Measurements from ENCODE around the gene NSG1. TPM values are rescaled to one million over a fixed set of nuclear protein-coding genes. Genes with fewer than 3 reads are reported as not detected.

Gene NSG1
- total RNA-seq, 1 donor from 2014 or later: 71.9 TPM

DNA sequence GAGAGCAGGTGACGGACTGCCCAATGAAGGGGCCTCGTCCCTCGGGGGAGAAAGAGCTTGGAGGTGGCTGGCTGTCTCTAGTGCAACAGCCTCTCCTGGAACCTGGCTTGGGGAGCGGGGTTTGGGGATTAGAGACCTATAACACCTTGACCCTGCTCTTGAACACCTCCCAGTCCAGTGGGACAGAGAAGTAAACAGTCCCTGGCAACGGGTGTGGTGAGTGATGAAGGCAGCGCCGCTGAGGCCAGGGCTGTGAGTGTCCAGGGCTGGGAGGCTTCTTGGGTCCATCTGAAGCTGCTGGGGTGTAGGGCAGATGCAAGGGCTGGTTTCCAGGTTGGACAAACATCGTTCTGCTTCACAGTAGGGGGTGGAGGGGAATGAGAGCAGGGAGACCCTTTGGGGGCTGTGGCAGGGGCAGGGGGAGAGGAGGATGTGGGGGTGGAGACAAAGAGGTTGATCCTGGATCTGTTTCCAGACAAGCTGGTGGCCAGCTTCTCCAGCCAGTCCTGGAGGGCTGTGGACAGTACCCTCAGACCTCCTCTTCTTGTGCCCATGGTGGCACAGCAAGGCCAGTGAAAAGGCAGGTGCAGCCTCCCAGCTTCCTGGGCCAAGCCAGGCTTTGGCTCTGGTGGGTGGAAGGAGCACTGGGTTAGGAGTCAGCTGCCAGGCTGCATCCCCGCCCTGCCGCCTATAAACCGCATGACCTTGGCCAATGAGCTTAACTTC is 3.8 kb downstream of the NSG1 start:
- Mint-ChIP-seq H3K27me3 (peaks cover 20% of the 10 kb centered on the region), H3K27ac (no peak overlapping the region)

DNA sequence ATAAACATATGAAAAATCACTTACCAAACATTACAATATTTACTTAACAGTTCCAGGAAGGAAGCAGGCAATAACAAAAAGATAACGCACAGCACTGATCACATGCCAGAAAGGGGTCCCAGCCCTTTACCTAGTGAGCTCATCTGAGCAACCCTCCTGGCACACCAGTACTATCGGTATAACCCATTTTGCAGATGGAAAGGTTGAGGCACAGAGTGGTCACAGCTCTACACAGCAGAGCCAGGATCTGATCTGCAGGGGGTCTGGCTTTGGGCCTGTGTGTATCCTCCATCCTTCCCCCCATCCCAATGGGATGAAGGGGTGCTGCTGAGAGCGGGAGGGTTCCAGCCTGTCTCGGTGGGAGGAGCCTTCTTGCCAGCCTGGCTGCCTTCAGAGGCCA is 5.0 kb downstream of the NSG1 start:
- no peak overlapping the region for H3K4me3 Mint-ChIP-seq
- no peak overlapping the region for H3K27ac Mint-ChIP-seq
- peaks cover 15% of the 10 kb centered on the region for H3K27me3 Mint-ChIP-seq
- TF ChIP-seq, protein P1, sequence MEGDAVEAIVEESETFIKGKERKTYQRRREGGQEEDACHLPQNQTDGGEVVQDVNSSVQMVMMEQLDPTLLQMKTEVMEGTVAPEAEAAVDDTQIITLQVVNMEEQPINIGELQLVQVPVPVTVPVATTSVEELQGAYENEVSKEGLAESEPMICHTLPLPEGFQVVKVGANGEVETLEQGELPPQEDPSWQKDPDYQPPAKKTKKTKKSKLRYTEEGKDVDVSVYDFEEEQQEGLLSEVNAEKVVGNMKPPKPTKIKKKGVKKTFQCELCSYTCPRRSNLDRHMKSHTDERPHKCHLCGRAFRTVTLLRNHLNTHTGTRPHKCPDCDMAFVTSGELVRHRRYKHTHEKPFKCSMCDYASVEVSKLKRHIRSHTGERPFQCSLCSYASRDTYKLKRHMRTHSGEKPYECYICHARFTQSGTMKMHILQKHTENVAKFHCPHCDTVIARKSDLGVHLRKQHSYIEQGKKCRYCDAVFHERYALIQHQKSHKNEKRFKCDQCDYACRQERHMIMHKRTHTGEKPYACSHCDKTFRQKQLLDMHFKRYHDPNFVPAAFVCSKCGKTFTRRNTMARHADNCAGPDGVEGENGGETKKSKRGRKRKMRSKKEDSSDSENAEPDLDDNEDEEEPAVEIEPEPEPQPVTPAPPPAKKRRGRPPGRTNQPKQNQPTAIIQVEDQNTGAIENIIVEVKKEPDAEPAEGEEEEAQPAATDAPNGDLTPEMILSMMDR (conservative IDR thresholded peaks at IDR 0.05): no peak
- DNase-seq (ENCODE audit: extremely low spot score, unreplicated experiment): no peak
- peaks cover 16% of the 10 kb centered on the region for H3K4me1 Mint-ChIP-seq (ENCODE audit: unreplicated experiment)
- no peaks in the 10 kb centered on the region for H3K9me3 Mint-ChIP-seq
- peaks cover 21% of the 10 kb centered on the region for H3K36me3 Mint-ChIP-seq

More for the DNA sequence above, 3.8 kb downstream of the NSG1 start:
- H3K4me3 Mint-ChIP-seq: no peak overlapping the region
- no peak for DNase-seq (ENCODE audit: extremely low spot score, unreplicated experiment)
- peaks cover 18% of the 10 kb centered on the region for H3K36me3 Mint-ChIP-seq
- TF ChIP-seq, protein P1 (conservative IDR thresholded peaks at IDR 0.05): no peak
- H3K9me3 Mint-ChIP-seq: no peaks in the 10 kb centered on the region
- H3K4me1 Mint-ChIP-seq (ENCODE audit: unreplicated experiment): peaks cover 9% of the 10 kb centered on the region

DNA sequence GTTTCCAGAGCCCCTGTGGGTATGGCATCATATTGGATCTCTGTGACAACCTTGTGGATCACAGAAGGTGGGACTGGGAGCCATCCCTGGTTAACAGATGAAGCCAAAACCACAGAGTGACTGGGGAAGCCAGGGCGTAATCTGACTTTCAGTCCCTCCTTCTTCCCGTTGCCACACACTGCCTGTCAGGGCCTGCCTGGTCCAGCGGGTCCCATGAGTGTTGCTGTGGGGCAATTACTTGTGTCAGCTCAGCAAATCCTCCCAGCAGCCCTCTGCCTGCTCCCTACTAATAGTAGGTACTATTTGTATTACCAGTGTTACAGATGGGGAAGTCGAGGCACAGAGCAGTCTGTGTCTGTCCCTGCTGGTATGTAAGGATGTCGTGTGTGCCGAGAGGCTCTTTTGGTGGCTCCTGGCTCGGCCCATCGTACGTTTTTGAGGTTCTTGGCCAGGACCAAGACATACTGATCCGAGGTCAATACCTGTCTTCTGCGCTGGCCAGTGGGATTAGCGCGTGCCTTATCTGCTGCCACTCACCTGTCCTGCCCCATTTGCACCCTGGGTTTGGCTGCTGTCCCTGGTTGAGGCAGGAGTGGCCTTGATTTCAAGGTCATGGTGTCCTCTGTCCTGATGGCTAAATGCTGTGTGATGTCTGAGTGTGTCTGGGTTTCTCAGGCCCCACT is 5.7 kb downstream of the NSG1 start:
- Mint-ChIP-seq H3K27me3 (peaks cover 15% of the 10 kb centered on the region), H3K36me3 (peaks cover 21% of the 10 kb centered on the region), H3K4me1 (ENCODE audit: unreplicated experiment) (peaks cover 19% of the 10 kb centered on the region), H3K4me3 (no peak overlapping the region), H3K9me3 (no peaks in the 10 kb centered on the region), H3K27ac (no peak overlapping the region)
- TF ChIP-seq, protein P1 (conservative IDR thresholded peaks at IDR 0.05): no peak
- DNase-seq (ENCODE audit: extremely low spot score, unreplicated experiment): no peak

DNA sequence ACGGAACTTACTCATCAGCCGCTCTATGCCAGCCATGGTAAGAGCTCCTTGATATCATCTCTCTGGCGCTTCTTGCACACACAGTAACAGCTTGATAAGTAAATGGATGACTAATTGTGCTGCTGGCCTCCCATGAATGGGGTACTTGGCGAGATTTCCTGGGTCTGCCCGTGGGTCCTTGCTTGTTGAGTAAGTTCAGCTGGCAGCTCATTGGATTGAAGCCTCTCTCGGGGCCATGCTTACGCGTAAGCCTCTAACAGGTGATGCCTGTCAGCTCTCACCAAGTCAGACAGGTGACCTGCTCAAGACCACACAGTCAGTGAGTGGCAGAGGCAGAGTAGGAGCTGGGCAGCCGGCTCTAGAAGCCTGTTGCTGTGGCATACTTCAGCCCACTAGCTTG is 7.7 kb downstream of the NSG1 start:
- no peaks in the 10 kb centered on the region for H3K9me3 Mint-ChIP-seq
- H3K4me1 Mint-ChIP-seq (ENCODE audit: unreplicated experiment): peaks cover 13% of the 10 kb centered on the region
- H3K4me3 Mint-ChIP-seq: no peak overlapping the region
- DNase-seq (ENCODE audit: extremely low spot score, unreplicated experiment): no peak
- peaks cover 22% of the 10 kb centered on the region for H3K36me3 Mint-ChIP-seq
- peaks cover 3% of the 10 kb centered on the region for H3K27me3 Mint-ChIP-seq
- no peak overlapping the region for H3K27ac Mint-ChIP-seq
- TF ChIP-seq, protein P1 (conservative IDR thresholded peaks at IDR 0.05): no peak

DNA sequence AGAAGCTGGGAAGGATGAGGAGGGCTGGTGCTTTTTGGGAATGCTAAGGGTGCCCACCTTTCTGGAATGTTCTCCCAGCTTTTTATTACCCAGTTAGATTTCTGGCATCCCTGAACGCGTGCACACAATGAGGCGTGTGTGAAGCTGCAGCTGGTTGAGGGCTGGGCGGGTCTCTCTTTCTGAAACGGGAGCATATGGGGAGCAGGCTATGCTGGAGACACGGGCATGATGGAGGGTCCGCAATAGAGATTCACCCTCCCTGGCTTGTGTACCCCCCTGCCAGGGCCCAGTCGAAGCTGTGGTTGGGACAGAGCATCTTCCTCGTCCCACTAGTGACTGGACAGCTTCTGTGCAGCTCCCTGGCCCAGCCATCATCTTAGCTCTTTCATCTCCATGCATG is 8.5 kb downstream of the NSG1 start:
- Mint-ChIP-seq H3K27me3 (no peaks in the 10 kb centered on the region), H3K36me3 (peaks cover 25% of the 10 kb centered on the region), H3K4me3 (no peak overlapping the region), H3K9me3 (no peaks in the 10 kb centered on the region), H3K4me1 (ENCODE audit: unreplicated experiment) (peaks cover 13% of the 10 kb centered on the region), H3K27ac (peak overlapping the region; percentile 4)
- DNase-seq (ENCODE audit: extremely low spot score, unreplicated experiment): no peak
- TF ChIP-seq, protein P1 (conservative IDR thresholded peaks at IDR 0.05): no peak
